ENCODE measurements around the gene GPR143. TPM values are rescaled to one million over a fixed set of nuclear protein-coding genes. Genes with fewer than 3 reads are reported as not detected.

GPR143 gene
- total and polyA plus RNA-seq, 9 of the 15 experiments (the other 6 are each of a cell fraction or from before 2014, with no cell fraction given), result not detected

DNA sequence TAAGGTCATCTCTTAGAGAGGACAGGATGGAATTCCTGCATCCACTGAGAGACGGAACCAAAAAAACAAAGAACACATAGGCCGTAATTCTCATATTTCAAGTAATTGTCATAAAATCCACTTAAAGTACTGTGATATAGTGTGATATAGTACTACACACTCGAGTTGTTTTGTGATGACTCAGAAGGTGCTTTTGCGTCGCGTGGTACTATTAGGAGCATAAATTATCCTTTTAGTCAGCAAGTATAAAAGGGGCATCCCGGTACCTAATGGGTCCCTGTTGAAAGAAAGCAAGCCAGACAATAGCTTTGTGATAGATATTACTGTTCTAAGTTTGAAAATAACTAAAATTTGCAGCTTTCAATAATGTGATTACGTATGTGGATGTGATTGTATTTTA, 55.3 kb downstream of the GPR143 start:
- H3K4me3 ChIP-seq, result no peak overlapping the region
- FAIRE-seq (no peak), ATAC-seq (no peak), DNase-seq (ENCODE audit: extremely low read depth in 1 of 4, low spot score in 3 of 4) (no peak)
- H3K79me2 ChIP-seq (ENCODE audit: control insufficient read depth, insufficient read depth, low read length), result no peaks in the 10 kb centered on the region
- CTCF ChIA-PET (ENCODE audit: low intra/inter-chr PET ratio), result interaction anchor here (1.3 kb wide), 1 partner anchor 409 kb away, joined by 3 read pairs; no protein-coding TSS in a partner anchor
- no peaks in the 10 kb centered on the region for H3K9me1 ChIP-seq (ENCODE audit: control insufficient read depth, insufficient read depth, low read length)
- H3K27me3 ChIP-seq (ENCODE audit: control insufficient read depth in 2 of 2, insufficient read depth in 2 of 2, low read length in 2 of 2), result no peaks in the 10 kb centered on the region
- POLR2A ChIA-PET, result no interaction called here
- H3K9me3 ChIP-seq (replicated peaks; ENCODE audit: control insufficient read depth, insufficient read depth, low read depth, low read length), result no peaks in the 10 kb centered on the region
- H4K20me1 ChIP-seq (replicated peaks; ENCODE audit: control insufficient read depth, insufficient read depth, low read length), result 0 out of 2 replicates have a peak, but pooled peaks cover 4% of the 10 kb centered on the region
- H3K9ac ChIP-seq (ENCODE audit: insufficient read depth in 1 of 2, low read depth in 2 of 2, low read length in 2 of 2), result no peak overlapping the region
- in situ Hi-C loops (cut with MboI) (no loop called here), intact Hi-C loops (cut with micrococcal nuclease) (no loop called here)
- no peak overlapping the region for H2AFZ ChIP-seq (ENCODE audit: low read depth, low read length)
- no TSS peak for BruUV-seq (replicated peaks)
- peaks cover 48% of the 10 kb centered on the region; the same call in 2 of the 3 replicates for H3K36me3 ChIP-seq (ENCODE audit: control insufficient read depth, insufficient read depth, low read length)
- TF ChIP-seq KAT7 (CRISPR knock-in tag; IDR thresholded peaks at IDR 0.05; ENCODE audit: borderline replicate concordance), result no peak
- TF ChIP-seq, protein P1, sequence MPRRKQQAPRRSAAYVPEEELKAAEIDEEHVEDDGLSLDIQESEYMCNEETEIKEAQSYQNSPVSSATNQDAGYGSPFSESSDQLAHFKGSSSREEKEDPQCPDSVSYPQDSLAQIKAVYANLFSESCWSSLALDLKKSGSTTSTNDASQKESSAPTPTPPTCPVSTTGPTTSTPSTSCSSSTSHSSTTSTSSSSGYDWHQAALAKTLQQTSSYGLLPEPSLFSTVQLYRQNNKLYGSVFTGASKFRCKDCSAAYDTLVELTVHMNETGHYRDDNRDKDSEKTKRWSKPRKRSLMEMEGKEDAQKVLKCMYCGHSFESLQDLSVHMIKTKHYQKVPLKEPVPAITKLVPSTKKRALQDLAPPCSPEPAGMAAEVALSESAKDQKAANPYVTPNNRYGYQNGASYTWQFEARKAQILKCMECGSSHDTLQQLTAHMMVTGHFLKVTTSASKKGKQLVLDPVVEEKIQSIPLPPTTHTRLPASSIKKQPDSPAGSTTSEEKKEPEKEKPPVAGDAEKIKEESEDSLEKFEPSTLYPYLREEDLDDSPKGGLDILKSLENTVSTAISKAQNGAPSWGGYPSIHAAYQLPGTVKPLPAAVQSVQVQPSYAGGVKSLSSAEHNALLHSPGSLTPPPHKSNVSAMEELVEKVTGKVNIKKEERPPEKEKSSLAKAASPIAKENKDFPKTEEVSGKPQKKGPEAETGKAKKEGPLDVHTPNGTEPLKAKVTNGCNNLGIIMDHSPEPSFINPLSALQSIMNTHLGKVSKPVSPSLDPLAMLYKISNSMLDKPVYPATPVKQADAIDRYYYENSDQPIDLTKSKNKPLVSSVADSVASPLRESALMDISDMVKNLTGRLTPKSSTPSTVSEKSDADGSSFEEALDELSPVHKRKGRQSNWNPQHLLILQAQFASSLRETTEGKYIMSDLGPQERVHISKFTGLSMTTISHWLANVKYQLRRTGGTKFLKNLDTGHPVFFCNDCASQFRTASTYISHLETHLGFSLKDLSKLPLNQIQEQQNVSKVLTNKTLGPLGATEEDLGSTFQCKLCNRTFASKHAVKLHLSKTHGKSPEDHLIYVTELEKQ (CRISPR knock-in tag; IDR thresholded peaks at IDR 0.05), result no peak
- TF ChIP-seq ZZZ3 (IDR thresholded peaks at IDR 0.05), result no peak
- no peak overlapping the region for H3K4me2 ChIP-seq (ENCODE audit: insufficient read depth, low read length)
- no peaks in the 10 kb centered on the region for H3K4me1 ChIP-seq (replicated peaks in 1 of 2; ENCODE audit: control insufficient read depth in 2 of 2, insufficient read depth in 2 of 2, low read length in 2 of 2)
- H3K27ac ChIP-seq (ENCODE audit: extremely low read depth, low read depth, low read length), result no peak overlapping the region
- 91% methylated on average over 7 of the region's 8 CpGs for WGBS (ENCODE audit: insufficient coverage, low coverage, missing lambda C conversion rate)
